Fibroblast of lung (primary cell): Measurements from ENCODE around the gene PPP1R10. TPM values are rescaled to one million over a fixed set of nuclear protein-coding genes. Genes with fewer than 3 reads are reported as not detected.
A peak's percentile ranks its signal among the peaks of the same experiment; 100 is the strongest.

Experiments
- DNase-seq, 2 donors: peaks; one replicate each; pipeline versions ENCODE4 v3.0.0 to v3.0.0-alpha.2; 2010; ENCODE audit warnings: low read depth in 2 of 2
- H2AFZ ChIP-seq: 2 replicates; pipeline ENCODE4 v1.5.1; 2012; ENCODE audit warnings: low read length, control low read depth, inconsistent platforms
- H3K27ac ChIP-seq: 2 replicates; pipeline ENCODE4 v1.5.1; 2011; ENCODE audit warnings: low read length, control low read depth; ENCODE audit not compliant: insufficient read depth
- H3K27me3 ChIP-seq: 2 replicates; pipeline ENCODE4 v1.5.1; 2011; ENCODE audit warnings: mild to moderate bottlenecking, low read length; ENCODE audit not compliant: control insufficient read depth, insufficient read depth
- H3K36me3 ChIP-seq: 2 replicates; pipeline ENCODE4 v1.5.1; 2011; ENCODE audit warnings: low read length; ENCODE audit not compliant: control insufficient read depth, insufficient read depth
- H3K4me1 ChIP-seq: 2 replicates; pipeline ENCODE4 v1.5.1; 2011; ENCODE audit warnings: low read length; ENCODE audit not compliant: control insufficient read depth, insufficient read depth; ENCODE audit errors: extremely low read depth
- H3K4me2 ChIP-seq: 2 replicates; pipeline ENCODE4 v1.5.1; 2011; ENCODE audit warnings: low read length, control low read depth; ENCODE audit not compliant: insufficient read depth; ENCODE audit errors: extremely low read depth
- H3K4me3 ChIP-seq, 4 experiments: fragments of 200-600 bp in 1 of 4; sonication (generic) in 1 of 4; replicated peaks in 1 of 4; 2 replicates each; pipeline ENCODE4 v1.5.1; 2011 to 2016; ENCODE audit warnings: low read length in 4 of 4, low read depth in 3 of 4, mild to moderate bottlenecking in 3 of 4, control low read depth in 2 of 4, inconsistent platforms in 1 of 4, mixed read lengths in 1 of 4; ENCODE audit not compliant: insufficient read depth in 1 of 4; ENCODE audit errors: control extremely low read depth in 1 of 4
- H3K79me2 ChIP-seq: 2 replicates; pipeline ENCODE4 v1.5.1; 2012; ENCODE audit warnings: mild to moderate bottlenecking, low read length, inconsistent platforms; ENCODE audit not compliant: control insufficient read depth, insufficient read depth
- H3K9ac ChIP-seq: 2 replicates; pipeline ENCODE4 v1.5.1; 2011; ENCODE audit warnings: mild to moderate bottlenecking, low read length, control low read depth; ENCODE audit not compliant: insufficient read depth
- H3K9me3 ChIP-seq: 2 replicates; pipeline ENCODE4 v1.5.1; 2012; ENCODE audit warnings: low read depth, low read length; ENCODE audit not compliant: control insufficient read depth, insufficient read depth
- H4K20me1 ChIP-seq: 2 replicates; pipeline ENCODE4 v1.5.1; 2011; ENCODE audit warnings: low read length; ENCODE audit not compliant: control insufficient read depth, insufficient read depth; ENCODE audit errors: extremely low read depth
- CTCF ChIP-seq, 2 donors: IDR thresholded peaks in 1 of 2; conservative IDR thresholded peaks in 1 of 2; 1 replicate in 1 of 2; 2 replicates in 1 of 2; pipeline ENCODE4 v1.5.1; 2011 to 2012; ENCODE audit warnings: low read length in 2 of 2, control low read depth in 1 of 2, inconsistent platforms in 1 of 2, low read depth in 1 of 2, mild to moderate bottlenecking in 1 of 2
- polyA plus RNA-seq, 2 donors: library from polyadenylated mRNA; depleted of rRNA in 1 of 2; stranded (reverse) in 1 of 2; unstranded in 1 of 2; fragments of >200 nt; gene quantifications; 2 replicates each; pipeline ENCODE4 v1.2.1, GENCODE V29; 2011 to 2012; ENCODE audit warnings: missing spikeins in 1 of 2
- total RNA-seq: library from RNA; depleted of rRNA; stranded (reverse); fragments of >200 nt; gene quantifications from 2 replicates; pipeline ENCODE4 v1.2.1, GENCODE V29; 2014

PPP1R10 gene
- total and polyA plus RNA-seq, 2 donors (not counting 1 experiment from before 2014, with no cell fraction given) = 25.2 to 28.2 TPM

DNA sequence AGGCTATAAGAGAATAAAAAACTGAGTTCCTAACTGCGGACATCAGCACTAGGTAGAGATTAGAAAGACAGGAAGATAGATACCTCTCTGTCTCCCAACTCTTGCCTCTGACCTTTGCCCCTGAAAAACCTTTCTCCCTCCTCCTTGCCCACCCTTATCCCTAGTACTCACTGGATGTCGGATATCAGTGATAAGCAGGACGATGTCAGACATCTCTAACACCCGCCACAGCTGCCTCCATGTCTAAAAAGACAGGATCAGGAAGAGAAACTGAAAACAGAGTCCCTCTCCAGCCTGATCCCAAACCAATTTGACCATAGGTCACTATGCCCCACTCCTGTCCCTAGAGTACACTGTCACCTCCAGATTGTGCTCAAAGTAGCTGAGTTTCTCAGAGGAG, 62.6 kb downstream of the PPP1R10 start:
- no peak for TF ChIP-seq CTCF (conservative IDR thresholded peaks at IDR 0.05 in 1 of 2, IDR thresholded peaks at IDR 0.05 in 1 of 2; ENCODE audit: low read depth in 1 of 2, low read length in 2 of 2)
- H3K4me1 ChIP-seq = no peaks in the 10 kb centered on the region
- H3K9me3 ChIP-seq = no peaks in the 10 kb centered on the region
- H3K4me3 ChIP-seq = peak overlapping the region in 2 of 4 experiments; percentile 95 to 100
- no peaks in the 10 kb centered on the region for H4K20me1 ChIP-seq
- no peak overlapping the region for H3K27ac ChIP-seq
- H3K27me3 ChIP-seq = no peaks in the 10 kb centered on the region
- no peak overlapping the region for H2AFZ ChIP-seq
- H3K79me2 ChIP-seq = peaks cover 16% of the 10 kb centered on the region
- peak overlapping the region; percentile 82 for H3K4me2 ChIP-seq
- DNase-seq = no peak
- no peak overlapping the region for H3K9ac ChIP-seq
- peaks cover 18% of the 10 kb centered on the region for H3K36me3 ChIP-seq

Other genes starting within 250 kb of the PPP1R10 start
- gene HLA-E, start 127.7 kb downstream of the PPP1R10 start, total RNA-seq = 213 and 254 TPM in 2 replicates
- 115 and 183 TPM in 2 replicates for gene HLA-E, start 127.7 kb downstream of the PPP1R10 start, polyA plus RNA-seq
- 50.1 and 67.0 TPM in 2 replicates for gene GNL1, start 60.8 kb downstream of the PPP1R10 start, total RNA-seq
- gene GNL1, start 60.8 kb downstream of the PPP1R10 start, polyA plus RNA-seq = 33.4 and 35.2 TPM in 2 replicates
- 5.1 and 6.6 TPM in 2 replicates for gene PRR3, start 59.9 kb downstream of the PPP1R10 start, total RNA-seq
- 19.0 and 23.2 TPM in 2 replicates for gene PRR3, start 59.9 kb downstream of the PPP1R10 start, polyA plus RNA-seq
- 35.5 and 37.2 TPM in 2 replicates for gene ABCF1, start 45.8 kb downstream of the PPP1R10 start, total RNA-seq
- 49.2 and 62.6 TPM in 2 replicates for gene ABCF1, start 45.8 kb downstream of the PPP1R10 start, polyA plus RNA-seq
- 76.8 and 85.5 TPM in 2 replicates for gene MRPS18B, start 597 bp upstream of the PPP1R10 start, total RNA-seq
- gene MRPS18B, start 597 bp upstream of the PPP1R10 start, polyA plus RNA-seq = 53.1 and 79.5 TPM in 2 replicates
- gene ATAT1, start 9.6 kb upstream of the PPP1R10 start, total RNA-seq = 3.9 and 5.1 TPM in 2 replicates
- gene ATAT1, start 9.6 kb upstream of the PPP1R10 start, polyA plus RNA-seq = 6.8 and 8.8 TPM in 2 replicates
- gene C6orf136, start 29.9 kb upstream of the PPP1R10 start, total RNA-seq = 2.5 and 4.4 TPM in 2 replicates
- 3.6 and 6.3 TPM in 2 replicates for gene C6orf136, start 29.9 kb upstream of the PPP1R10 start, polyA plus RNA-seq
- gene DHX16, start 55.8 kb upstream of the PPP1R10 start, total RNA-seq = 33.1 and 34.8 TPM in 2 replicates
- gene DHX16, start 55.8 kb upstream of the PPP1R10 start, polyA plus RNA-seq = 22.5 and 33.2 TPM in 2 replicates
- 44.4 and 63.4 TPM in 2 replicates for gene PPP1R18, start 69.4 kb upstream of the PPP1R10 start, total RNA-seq
- gene PPP1R18, start 69.4 kb upstream of the PPP1R10 start, polyA plus RNA-seq = 92.6 and 122 TPM in 2 replicates
- gene NRM, start 73.7 kb upstream of the PPP1R10 start, total RNA-seq = 1.5 and 2.5 TPM in 2 replicates
- 18.3 and 39.6 TPM in 2 replicates for gene NRM, start 73.7 kb upstream of the PPP1R10 start, polyA plus RNA-seq
- gene MDC1, start 100.0 kb upstream of the PPP1R10 start, total RNA-seq = 3.3 and 5.0 TPM in 2 replicates
- gene MDC1, start 100.0 kb upstream of the PPP1R10 start, polyA plus RNA-seq = 3.3 and 7.4 TPM in 2 replicates
- 432 and 551 TPM in 2 replicates for gene TUBB, start 103.1 kb upstream of the PPP1R10 start, total RNA-seq
- 1,493 and 2,513 TPM in 2 replicates for gene TUBB, start 103.1 kb upstream of the PPP1R10 start, polyA plus RNA-seq
- 136 and 180 TPM in 2 replicates for gene FLOT1, start 125.4 kb upstream of the PPP1R10 start, total RNA-seq
- gene FLOT1, start 125.4 kb upstream of the PPP1R10 start, polyA plus RNA-seq = 301 TPM in 2 replicates
- gene IER3, start 127.3 kb upstream of the PPP1R10 start, total RNA-seq = 42.9 and 43.3 TPM in 2 replicates
- gene IER3, start 127.3 kb upstream of the PPP1R10 start, polyA plus RNA-seq = 34.2 and 102 TPM in 2 replicates